Right lung (tissue), 5 donors: Measurements from ENCODE around the gene RALGAPA1. TPM values are rescaled to one million over a fixed set of nuclear protein-coding genes. Genes with fewer than 3 reads are reported as not detected.

ENCODE experiments used
- DNase-seq, 2 donors: peaks; one replicate each; pipeline ENCODE4 v3.0.0-alpha.2; 2013
- polyA plus RNA-seq, 5 donors: library from polyadenylated mRNA; unstranded; fragments of 120-200 nt; gene quantifications; one replicate each; pipeline versions ENCODE4 v1.2.1 to v1.2.3, GENCODE V29; 2013; ENCODE audit warnings: inconsistent platforms in 1 of 5, low replicate concordance in 1 of 5; ENCODE audit not compliant: insufficient read length in 5 of 5, insufficient read depth in 1 of 5

RALGAPA1 gene
- polyA plus RNA-seq, 5 donors: 32.6 to 59.3 (median 50.5) TPM

DNA sequence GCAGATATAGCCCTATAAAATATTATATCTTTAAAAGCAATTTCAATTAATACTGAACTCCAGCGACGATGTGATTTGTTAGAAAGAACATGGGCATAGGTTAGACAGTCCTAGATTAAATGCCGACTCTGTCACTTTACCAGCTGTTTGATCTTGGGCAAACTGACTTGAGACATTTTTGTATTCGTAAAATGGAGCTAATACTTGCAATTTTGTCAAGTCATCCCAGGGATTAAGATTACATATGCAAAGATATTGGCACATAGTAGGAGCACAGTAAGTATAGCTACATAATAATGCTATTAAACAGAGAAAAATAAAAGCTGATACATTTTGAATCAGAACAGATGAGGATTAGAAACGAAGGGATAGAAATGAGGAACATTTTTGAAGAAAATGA is 266.1 kb downstream of the RALGAPA1 start:
- no peak for DNase-seq

DNA sequence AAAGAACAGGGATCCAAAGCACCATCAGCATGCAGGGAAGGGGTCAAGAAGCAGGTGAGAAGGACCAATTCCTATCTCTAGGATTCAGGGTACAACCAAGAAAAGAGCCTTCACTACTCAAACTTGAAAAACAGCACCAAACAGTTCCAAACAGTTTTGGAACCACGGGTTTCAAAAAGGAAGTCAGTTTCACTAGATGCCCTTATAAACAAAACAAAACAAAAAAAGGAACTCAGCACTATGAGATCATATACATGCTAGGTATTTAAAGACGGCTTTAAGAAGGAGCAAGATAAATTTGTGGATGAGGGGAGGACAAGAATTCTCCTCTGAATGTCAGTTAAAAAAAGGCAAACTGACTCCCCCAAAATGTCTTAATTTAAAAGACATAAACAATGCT is 269.1 kb downstream of the RALGAPA1 start:
- DNase-seq: no peak

DNA sequence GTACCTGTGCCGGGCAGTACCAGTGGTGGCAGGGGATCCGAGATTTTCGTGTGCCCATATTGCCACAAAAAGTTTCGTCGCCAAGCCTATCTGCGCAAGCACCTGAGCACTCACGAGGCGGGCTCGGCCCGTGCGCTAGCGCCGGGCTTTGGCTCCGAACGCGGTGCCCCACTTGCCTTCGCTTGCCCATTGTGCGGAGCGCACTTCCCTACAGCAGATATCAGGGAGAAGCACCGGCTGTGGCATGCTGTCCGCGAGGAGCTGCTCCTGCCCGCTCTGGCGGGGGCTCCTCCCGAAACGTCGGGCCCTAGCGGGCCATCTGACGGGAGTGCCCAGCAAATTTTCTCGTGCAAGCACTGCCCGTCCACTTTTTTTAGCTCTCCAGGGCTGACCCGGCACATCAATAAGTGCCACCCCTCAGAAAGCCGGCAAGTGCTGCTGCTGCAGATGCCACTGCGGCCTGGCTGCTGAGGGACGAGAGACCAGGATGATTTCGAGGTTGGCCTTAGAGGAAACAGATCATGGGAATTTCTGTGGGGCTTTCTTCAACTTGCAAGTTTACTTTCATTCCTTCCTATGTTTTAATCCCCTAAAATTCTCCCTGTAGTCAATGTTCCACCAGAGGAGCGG is 273.5 kb downstream of the RALGAPA1 start:
- no peak for DNase-seq

DNA sequence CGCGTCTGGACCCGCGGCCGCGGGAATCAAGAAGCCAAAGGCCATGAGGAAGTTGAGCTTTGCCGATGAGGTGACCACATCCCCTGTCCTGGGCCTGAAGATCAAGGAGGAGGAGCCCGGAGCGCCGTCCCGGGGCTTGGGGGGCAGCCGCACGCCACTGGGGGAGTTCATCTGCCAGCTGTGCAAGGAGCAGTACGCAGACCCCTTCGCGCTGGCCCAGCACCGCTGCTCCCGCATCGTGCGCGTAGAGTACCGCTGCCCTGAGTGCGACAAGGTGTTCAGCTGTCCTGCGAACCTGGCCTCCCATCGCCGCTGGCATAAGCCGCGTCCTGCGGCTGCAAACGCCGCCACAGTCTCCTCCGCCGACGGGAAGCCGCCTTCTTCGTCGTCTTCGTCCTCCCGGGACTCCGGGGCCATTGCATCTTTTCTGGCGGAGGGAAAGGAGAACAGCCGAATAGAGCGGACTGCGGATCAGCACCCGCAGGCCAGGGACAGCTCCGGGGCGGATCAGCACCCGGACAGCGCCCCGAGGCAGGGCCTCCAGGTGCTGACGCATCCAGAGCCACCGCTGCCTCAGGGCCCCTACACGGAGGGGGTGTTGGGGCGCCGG is 274.1 kb downstream of the RALGAPA1 start:
- DNase-seq: peak; percentile 77

DNA sequence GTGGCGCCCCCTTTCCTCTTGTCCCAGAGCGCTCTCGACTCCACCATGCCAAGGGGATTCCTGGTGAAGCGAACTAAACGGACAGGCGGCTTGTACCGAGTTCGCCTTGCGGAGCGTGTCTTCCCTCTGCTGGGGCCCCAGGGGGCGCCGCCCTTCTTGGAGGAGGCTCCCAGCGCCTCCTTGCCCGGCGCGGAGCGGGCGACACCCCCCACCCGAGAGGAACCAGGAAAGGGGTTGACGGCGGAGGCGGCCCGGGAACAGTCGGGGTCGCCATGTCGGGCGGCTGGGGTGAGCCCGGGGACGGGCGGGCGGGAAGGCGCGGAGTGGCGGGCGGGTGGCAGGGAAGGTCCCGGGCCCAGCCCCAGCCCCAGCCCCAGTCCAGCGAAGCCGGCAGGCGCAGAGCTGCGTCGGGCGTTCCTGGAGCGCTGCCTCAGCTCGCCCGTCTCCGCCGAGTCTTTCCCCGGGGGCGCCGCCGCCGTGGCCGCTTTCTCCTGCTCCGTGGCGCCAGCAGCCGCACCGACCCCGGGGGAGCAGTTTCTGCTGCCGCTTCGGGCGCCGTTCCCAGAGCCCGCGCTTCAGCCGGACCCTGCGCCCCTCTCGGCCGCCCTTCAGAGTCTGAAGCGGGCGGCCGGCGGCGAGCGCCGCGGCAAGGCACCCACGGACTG is 274.8 kb downstream of the RALGAPA1 start:
- DNase-seq: no peak

DNA sequence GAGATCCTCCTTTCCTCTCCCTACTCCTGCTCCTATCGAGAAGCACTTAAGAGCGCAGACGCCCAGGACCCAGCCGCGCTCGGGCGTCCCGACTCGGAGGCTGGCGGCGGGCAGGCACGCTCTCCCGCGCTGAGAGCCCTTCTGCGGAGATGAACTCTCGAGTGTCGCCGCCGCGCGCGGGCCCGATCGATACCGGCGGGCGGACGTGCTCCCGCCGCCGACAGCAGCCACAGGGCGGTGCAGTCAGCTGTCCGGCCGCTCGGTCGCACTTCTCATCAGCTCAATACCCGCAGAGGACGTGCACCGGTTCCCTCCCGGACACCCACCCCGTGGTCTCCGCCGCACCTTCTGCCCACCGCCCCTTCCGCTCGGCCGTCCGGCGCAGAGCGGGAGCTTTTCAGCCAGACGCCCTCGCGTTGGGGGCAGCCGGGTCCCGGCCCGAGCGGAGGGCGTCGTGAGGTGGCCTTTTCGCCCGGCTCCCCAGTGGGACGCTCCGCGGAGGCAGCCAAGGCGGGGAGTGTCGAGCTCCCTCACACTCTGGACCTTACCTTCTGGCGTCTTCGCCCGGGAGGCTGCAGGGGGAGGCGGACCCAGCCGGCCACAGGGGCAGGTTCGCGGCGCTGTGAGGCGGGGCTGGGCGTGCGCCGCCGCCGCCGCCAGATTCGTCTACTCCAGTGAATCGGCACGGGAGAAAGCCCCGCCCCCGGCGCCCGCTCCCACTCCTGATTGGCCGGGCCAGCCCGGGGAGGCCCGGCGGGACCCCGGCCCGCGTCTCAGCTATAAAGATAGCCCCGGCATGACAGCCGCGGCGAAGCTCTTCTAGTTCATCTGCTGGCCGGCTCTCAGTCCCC is 275.5 kb downstream of the RALGAPA1 start, which contains the start of gene INSM2:
INSM2 (plus strand) TSS at position 808 of the 851 bp plus-strand sequence. CDS start 89 bp downstream, outside the sequence.
- DNase-seq: peak; percentile 10 to 14

DNA sequence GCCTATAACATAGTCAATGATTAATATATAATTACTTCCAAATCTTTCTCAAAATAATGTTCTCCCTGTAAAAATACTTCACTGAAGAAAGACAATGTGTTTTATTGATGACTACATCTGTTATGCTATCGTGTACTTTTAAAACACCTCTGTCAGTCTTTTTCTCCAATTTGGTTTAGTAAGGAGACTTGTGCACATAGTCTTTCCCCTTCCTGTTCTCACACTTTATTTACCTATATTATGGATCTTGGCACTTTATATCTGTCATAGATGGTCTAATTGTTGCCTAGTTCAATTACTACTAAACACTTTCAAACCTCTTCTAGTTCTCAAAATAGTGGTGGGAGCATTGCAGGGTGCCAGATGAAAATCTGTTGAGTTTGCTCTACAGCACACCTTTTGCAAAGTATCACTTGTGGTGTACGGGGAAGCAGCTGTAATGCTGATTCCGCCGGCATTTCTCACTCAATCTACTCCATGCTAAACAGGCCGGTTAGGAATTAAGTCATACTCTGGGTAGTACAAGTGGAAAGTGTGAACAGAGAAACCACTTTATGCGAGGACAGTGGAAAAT is 276.2 kb downstream of the RALGAPA1 start:
- no peak for DNase-seq

DNA sequence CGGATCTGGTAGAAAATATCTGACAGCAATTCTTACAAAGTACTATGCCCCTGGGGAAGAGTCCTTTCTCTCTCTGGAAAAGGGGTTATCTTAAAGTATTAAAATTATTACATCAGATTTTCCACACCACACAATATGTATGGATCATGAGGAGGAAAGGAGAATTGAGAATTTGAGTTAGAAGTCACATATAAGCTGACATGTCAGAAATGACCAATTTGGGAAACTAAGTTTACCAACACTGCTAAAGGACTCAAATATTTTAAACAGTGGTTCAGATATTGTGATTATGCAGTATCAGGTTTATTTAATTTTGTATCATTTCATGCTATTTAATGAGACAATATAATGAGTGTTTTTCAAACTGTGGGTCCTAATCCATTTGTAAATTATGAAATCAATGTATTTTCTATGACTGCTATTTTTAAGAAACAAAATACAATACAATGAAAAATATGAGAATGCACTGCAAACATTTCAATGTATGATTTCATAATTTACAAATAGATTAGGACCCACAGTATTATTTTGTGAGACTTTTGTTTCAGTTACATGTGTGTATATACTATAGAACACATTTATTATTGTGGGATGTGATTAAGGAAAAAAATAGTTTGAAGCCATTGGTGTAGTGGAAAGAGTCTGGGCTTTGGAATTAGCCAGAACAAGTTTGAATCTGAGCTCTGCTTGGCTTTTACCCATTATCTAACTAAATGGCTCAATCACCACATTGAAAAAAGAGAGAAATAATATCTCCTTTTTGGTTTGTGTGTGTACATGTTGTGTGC is 276.9 kb downstream of the RALGAPA1 start:
- DNase-seq: no peak

DNA sequence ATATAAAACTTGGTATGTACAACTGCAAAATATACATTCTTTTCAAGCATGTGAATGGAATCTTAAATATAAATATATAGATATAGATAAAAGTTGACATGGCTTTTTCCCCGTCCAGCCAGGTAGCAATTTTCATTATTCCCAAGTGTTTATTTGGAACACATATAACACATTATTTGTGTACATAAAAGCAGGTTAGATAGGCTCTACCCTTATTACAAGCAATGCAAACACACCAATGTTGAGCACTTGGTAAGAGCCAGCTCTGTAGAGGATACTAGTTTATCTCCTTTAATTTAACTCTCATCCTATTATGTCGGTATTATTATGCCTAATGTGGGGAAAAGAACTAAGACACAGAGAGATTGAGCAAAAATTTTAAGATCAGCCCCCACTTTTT is 282.1 kb downstream of the RALGAPA1 start:
- no peak for DNase-seq

DNA sequence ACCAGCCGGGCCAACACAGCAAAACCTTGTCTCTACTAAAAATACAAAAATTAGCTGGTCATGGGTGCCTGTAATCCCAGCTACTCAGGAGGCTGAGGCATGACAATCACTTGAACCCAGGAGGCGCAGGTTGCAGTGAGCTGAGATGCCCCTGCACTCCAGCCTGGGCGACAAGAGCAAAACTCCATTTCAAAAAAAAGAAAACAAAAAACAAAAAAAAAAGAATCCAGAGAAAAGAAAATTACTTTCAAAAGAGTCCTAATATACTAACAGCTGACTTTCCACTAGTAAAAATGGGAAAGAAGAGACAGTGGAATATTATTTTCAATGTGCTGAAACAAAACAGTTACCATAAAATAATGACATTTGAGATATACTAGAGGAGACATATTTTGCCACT is 283.4 kb downstream of the RALGAPA1 start:
- no peak for DNase-seq

DNA sequence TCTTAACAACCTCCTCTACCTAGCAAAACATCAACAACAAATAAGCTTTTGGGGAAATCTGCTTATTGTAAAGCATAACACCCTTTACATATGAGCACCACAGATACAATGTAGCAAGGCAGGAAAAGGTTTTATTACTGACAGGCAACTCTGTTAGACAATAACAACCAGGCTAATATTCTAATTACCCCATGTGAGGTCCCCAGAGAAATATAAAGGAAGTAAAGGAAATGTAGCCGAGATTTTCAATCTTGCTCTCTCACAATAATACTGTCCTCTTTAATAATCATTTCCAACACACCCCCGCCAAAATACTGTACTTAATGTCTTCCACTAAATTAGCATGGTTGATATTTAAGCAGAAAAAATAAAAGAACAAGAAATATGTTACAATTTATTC is 289.1 kb downstream of the RALGAPA1 start:
- no peak for DNase-seq

DNA sequence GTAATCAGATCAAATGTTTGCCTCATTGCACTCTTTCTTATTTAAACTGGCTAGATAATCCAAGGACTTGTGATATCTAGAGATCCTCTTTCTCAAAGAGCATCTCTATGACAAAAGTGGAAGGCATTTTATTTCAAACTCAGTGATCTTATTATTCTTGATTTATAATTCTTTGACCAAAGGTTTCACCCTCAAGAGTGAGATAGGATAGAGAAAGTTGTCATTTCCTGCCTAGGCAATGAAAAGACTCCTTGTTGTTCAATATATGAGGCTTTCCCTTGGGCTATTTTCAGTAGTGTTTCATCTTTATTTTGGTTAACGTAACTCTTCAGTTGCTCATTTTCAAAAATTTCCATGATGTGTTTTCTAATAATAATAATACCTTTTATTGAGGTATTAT is 293.2 kb downstream of the RALGAPA1 start:
- DNase-seq: no peak

DNA sequence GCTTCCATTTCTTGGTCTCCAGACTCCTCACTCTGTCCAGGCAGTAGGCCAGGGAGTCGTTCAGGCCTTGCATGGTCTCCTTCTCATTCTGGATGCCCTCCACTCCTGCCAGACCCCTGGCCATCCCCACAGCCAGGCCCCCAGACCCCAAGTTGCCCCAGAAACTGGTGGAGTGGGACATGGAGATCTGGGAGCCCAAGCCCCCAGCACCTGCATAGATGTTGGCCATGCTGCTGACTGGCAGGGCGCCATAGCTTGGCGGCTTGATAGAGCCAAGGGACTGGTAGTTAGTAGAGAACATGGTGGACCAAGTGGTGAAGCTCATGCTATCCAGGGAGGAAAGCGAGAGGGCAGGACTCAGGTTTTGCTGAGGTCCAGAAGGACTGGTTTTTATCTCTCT is 296.3 kb downstream of the RALGAPA1 start:
- DNase-seq: no peak

DNA sequence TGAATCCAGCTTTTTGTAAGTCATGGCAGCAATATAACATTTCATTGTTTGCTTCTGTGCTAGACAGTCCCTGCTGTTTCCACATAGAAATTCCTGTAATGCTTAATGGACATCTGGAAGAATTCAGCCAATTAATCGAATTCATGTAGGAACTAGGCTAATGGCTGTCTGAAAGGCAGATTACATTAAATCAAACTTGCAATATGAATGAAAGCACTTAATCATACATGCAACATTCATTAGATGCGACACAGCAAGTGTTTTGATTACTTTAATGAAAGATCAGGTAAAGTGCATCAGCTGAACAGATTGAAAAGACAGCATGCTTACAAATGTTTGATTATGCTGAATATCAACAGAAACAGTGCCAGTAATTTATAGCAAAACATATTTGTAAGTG is 299.2 kb downstream of the RALGAPA1 start:
- no peak for DNase-seq

DNA sequence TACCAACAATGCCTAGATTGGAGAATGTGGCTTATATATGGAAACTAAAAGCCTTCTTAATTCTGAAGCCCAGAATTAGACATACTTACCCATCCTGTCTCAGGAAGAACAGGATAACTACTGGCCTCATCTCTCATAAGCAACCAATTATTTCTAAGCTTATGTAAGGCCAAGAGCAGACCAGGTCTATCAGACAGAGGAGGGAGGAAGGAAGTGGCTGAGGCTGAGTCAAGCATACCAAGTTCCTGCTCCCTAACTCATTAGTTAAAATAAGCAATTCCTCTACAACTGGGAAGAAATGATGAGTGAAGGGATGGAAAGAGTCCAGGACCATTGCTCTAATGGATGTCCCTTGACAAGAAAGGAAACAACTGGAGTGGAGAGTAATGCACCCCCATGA is 302.2 kb downstream of the RALGAPA1 start:
- DNase-seq: no peak

DNA sequence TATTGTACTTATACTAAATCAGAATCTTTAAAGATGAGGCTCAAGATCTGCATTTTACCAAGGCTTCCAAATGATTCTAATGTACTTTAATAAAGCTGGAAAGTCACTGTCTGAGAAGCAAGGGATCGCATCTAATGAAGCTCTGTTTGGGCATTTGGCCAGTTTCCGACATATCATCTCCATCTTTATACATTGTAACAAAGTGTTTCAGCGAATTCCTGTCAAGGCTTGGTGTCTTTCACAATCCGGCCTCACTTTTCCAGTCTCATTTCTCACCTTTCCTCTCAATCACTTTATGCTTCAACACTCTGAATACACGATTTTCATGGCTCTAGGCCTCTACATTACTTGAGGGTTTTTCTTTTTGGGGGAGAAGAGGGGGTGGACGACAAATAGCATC is 302.6 kb downstream of the RALGAPA1 start:
- no peak for DNase-seq

DNA sequence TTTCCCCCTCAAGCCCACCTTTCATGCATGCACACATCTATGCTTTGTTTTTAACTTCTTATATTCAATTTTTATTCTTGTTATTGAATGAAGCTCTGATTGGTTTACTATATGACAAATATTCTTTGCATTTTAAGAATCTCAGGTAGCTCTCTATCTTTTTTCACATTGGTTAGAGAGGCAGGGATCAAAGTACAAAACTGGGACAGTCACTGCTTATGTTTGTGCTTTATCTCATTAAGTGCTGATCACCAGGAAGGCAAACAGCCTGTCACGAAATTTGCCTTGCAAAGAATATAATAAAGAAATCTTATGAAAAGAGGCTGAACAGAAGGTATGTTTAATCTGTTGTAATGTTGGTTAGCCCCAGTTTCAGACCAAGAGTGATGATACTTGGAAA is 304.8 kb downstream of the RALGAPA1 start:
- no peak for DNase-seq

DNA sequence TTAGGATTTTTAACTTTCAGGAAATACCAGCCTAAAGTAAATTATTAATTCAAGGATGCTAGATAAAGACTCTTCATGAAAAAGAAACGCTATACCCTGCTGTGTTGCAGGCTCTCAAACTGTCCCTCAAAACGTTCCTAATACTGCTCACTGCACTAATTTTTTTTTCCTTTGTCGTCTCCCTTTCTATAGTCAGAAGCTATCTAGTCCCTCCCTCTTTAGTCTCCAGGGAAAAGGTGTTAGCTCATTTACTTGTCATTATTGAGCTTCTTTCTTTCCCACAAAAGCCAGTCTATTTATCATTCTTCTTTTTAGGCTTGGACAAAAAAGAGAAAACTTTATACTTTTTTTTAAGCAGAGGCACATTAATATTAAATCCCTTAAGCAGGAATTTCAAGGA is 305.4 kb downstream of the RALGAPA1 start:
- DNase-seq: no peak

DNA sequence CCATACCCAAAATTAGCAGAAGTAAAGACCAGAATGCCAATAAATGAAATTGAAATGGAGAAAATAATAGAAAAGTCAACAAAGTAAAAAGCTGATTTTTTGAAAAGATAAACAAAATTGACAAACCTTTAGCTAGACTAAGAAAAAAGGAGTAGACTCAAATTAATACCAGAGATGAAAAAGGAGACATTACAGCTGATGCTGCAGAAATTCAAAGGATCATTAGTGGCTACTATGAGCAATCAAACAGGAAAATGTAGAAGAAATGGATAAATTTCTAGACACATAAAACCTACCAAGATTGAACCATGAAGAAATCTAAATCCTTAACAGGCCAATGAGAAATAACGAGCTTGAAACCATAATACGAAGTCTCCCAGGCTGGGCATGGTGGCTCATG is 309.9 kb downstream of the RALGAPA1 start:
- DNase-seq: no peak

DNA sequence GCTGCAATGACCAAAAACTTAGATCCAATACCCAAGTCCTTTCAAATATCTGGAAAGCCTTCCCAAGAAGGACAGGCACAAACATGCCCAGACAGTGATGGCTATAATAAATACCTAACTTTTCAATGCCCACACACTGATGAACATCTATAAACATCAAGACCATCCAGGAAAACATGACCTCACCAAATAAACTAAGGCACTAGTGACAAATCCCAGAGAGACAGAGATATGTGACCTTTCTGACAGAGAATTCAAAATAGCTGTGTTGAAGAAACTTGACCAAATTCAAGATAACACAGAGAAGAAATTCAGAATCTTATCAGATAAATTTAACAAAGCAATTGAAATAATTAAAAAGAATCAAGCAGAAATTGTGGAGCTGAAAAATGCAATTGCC is 313.8 kb downstream of the RALGAPA1 start:
- DNase-seq: no peak

DNA sequence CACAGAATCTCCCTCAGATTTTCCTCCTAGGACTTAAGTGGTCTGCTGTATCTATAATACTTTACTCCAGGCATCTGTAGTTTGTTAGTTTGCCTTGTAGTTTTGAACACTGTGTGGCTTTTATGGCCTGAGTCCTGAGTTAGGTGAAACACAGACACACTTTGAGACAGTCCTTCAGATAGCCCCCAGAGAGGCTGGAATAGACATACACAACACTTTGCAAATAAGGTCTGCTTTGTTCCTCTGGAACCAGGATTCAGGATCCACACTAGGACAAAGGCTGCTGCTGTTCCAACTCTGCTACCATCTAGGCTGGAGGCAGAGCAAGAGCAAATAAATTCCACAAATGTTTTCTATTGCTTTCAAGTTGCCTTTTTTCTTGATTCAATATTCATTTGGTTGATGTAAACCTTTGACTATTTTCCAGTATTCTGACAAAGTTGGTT is 316.5 kb downstream of the RALGAPA1 start:
- DNase-seq: no peak
